ENCODE measurements around the gene DCUN1D1. TPM values are rescaled to one million over a fixed set of nuclear protein-coding genes. Genes with fewer than 3 reads are reported as not detected.

The DCUN1D1 gene
- total RNA-seq, 4 donors from 2014 or later, result 13.8 to 26.2 (median 18.1) TPM

DNA sequence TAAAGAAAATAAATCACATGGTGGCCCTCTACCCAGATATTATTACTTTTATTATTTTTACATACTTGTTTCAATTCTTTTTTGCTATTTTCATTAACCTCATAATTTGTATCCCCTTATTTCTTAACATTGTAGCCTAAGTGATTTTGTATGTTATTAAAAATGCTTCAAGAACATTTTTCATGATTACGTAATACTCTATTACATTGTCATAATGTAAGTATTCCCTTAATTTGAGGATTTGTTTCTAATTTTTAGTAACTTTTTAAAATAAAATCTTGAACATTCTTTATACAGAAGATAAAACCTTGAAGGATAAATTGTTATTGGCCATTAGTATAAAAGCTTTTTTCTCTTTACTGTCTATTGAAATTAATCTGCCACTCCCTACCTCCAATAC is 89.0 kb downstream of the DCUN1D1 start:
- H3K36me3 ChIP-seq, result peaks cover 0 to 59% (median 0%) of the 10 kb centered on the region in 3 donors
- no peaks in the 10 kb centered on the region for H3K9me3 ChIP-seq
- H3K27ac ChIP-seq, result no peak overlapping the region
- no peaks in the 10 kb centered on the region for H3K27me3 ChIP-seq
- no peak for DNase-seq (ENCODE audit: low spot score in 2 of 2)
- no peaks in the 10 kb centered on the region for H3K4me1 ChIP-seq
- H3K4me3 ChIP-seq, result no peak overlapping the region
- TF ChIP-seq EP300 (IDR thresholded peaks at IDR 0.05) (no peak), POLR2A (IDR thresholded peaks at IDR 0.05) (no peak)
- TF ChIP-seq, protein P1, sequence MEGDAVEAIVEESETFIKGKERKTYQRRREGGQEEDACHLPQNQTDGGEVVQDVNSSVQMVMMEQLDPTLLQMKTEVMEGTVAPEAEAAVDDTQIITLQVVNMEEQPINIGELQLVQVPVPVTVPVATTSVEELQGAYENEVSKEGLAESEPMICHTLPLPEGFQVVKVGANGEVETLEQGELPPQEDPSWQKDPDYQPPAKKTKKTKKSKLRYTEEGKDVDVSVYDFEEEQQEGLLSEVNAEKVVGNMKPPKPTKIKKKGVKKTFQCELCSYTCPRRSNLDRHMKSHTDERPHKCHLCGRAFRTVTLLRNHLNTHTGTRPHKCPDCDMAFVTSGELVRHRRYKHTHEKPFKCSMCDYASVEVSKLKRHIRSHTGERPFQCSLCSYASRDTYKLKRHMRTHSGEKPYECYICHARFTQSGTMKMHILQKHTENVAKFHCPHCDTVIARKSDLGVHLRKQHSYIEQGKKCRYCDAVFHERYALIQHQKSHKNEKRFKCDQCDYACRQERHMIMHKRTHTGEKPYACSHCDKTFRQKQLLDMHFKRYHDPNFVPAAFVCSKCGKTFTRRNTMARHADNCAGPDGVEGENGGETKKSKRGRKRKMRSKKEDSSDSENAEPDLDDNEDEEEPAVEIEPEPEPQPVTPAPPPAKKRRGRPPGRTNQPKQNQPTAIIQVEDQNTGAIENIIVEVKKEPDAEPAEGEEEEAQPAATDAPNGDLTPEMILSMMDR (IDR thresholded peaks at IDR 0.05), result no peak
- 95 to 98% methylated on average over 1 of the region's 1 CpG for WGBS, 2 donors

DNA sequence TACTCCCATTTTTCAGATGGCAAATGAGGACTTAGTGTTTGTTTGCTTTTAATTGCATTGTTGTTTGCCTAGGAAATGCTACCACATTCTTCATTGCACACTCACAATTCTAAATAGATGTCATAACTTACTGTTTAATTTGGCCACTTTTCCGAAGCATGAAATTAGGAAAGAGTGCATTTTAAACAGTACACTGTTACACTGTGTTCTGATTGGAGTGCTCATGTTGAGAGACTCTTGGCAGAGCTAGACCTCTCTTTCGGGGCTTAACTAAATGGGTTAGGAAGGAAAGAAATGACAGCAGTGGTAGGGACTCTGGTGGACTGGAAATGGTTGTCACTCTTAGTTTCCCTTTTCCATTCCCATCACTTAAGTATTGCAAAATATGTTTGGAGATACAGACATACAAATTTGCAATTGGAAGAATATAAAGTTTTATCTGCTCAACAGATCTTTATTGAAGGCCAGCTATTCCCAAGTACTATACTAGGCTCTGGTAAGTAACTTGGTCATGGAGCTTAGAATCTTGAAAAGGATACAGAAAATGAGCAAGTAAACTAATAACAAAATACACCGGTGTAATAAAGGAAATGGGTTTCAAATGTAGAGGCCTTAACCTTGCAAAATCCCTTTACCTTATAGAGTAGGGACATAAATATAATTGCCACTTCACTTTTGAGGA is 90.2 kb downstream of the DCUN1D1 start:
- WGBS, 2 donors, result 82 to 83% methylated on average over 3 of the region's 3 CpGs
- TF ChIP-seq EP300 (IDR thresholded peaks at IDR 0.05), result no peak
- TF ChIP-seq, protein P1 (IDR thresholded peaks at IDR 0.05), result no peak
- no peak for TF ChIP-seq POLR2A (IDR thresholded peaks at IDR 0.05)
- Histone ChIP-seq H3K27ac (no peak overlapping the region), H3K36me3 (peaks cover 0 to 60% (median 0%) of the 10 kb centered on the region in 3 donors), H3K4me1 (no peaks in the 10 kb centered on the region), H3K4me3 (no peak overlapping the region), H3K9me3 (no peaks in the 10 kb centered on the region), H3K27me3 (no peaks in the 10 kb centered on the region)
- DNase-seq (ENCODE audit: low spot score in 2 of 2), result no peak

Other genes with a start within 250 kb of the DCUN1D1 start
- 100 to 1,000 TPM in 2 of 4 donors, 10 to 100 TPM in 2; 80.8 to 114 (median 100) TPM for gene ATP11B, start 187.0 kb downstream of the DCUN1D1 start, total RNA-seq
- 10 to 100 TPM; 39.9 to 61.2 (median 48.1) TPM for gene MCCC1, start 119.0 kb upstream of the DCUN1D1 start, total RNA-seq
- not detected for gene LAMP3, start 182.2 kb upstream of the DCUN1D1 start, total RNA-seq

Data from tibial nerve (tissue), 4 donors.